Activated CD8-positive, alpha-beta T cell treated with anti-CD3 and anti-CD28 coated beads for 36 hours (primary cell): ENCODE results near the gene ZFAND6. TPM values are rescaled to one million over a fixed set of nuclear protein-coding genes. Genes with fewer than 3 reads are reported as not detected.

ENCODE experiments used
- ATAC-seq: fragments of 200-7000 bp; cut with Tn5 transposase; one replicate; pipeline ENCODE4 v1.10.0; 2021; ENCODE audit warnings: mild to moderate bottlenecking, moderate library complexity
- CTCF ChIA-PET: fragments of 350-600 bp; sonication (Branson Sonifier 250); formaldehyde crosslinking; loops from one replicate; lab custom pipeline; 2021; ENCODE audit warnings: antibody characterized with exemption; lab: Charles Lee
- POLR2A ChIA-PET: fragments of 350-600 bp; sonication (Branson Sonifier 250); formaldehyde crosslinking; loops from one replicate; lab custom pipeline; 2021; ENCODE audit warnings: antibody characterized with exemption; lab: Charles Lee
- DNase-seq: peaks from one replicate; pipeline ENCODE4 v3.0.0-alpha.2; 2020
- H3K27ac Mint-ChIP-seq: one replicate; pipeline ENCODE4 v1.8.0; 2021; ENCODE audit warnings: mild to moderate bottlenecking, mixed read lengths
- H3K27me3 Mint-ChIP-seq: one replicate; pipeline ENCODE4 v1.8.0; 2021; ENCODE audit warnings: mixed read lengths
- H3K36me3 Mint-ChIP-seq: one replicate; pipeline ENCODE4 v1.8.0; 2021; ENCODE audit warnings: low read depth, mixed read lengths
- H3K4me1 Mint-ChIP-seq: one replicate; pipeline ENCODE4 v1.8.0; 2021; ENCODE audit warnings: low read depth, mixed read lengths
- H3K4me3 Mint-ChIP-seq: one replicate; pipeline ENCODE4 v1.8.0; 2021; ENCODE audit warnings: mild to moderate bottlenecking, moderate library complexity, mixed read lengths
- H3K9me3 Mint-ChIP-seq: one replicate; pipeline ENCODE4 v1.8.0; 2021; ENCODE audit warnings: mixed read lengths
- CTCF ChIP-seq: fragments of 200-600 bp; IDR thresholded peaks from one replicate; pipeline ENCODE4 v1.8.0; 2022; ENCODE audit warnings: antibody characterized with exemption, mild to moderate bottlenecking
- intact Hi-C: fragments of 100-400 bp; cut with micrococcal nuclease; formaldehyde crosslinking; loops from one replicate; pipeline ENCODE4 v1.10.0; 2022
- total RNA-seq, 2 experiments: library from RNA; stranded (reverse); gene quantifications; one replicate each; pipeline ENCODE4 v1.2.3, GENCODE V29; 2021

Gene ZFAND6
- total RNA-seq, 2 experiments from 2014 or later = 29.6 to 30.7 TPM

GRCh38 chr15:80132382-80132781 lies 72.9 kb downstream of the ZFAND6 start:
- DNase-seq = no peak
- ChIA-PET CTCF (no interaction called here), POLR2A (no interaction called here)
- Mint-ChIP-seq H3K36me3 (peaks cover 19% of the 10 kb centered on the region), H3K4me3 (no peak overlapping the region), H3K27ac (no peak overlapping the region), H3K9me3 (no peaks in the 10 kb centered on the region), H3K4me1 (no peaks in the 10 kb centered on the region), H3K27me3 (no peaks in the 10 kb centered on the region)
- intact Hi-C loops = no loop called here
- no peak for ATAC-seq
- TF ChIP-seq CTCF = no peak

- Mint-ChIP-seq H3K9me3 (no peaks in the 10 kb centered on the region), H3K36me3 (peaks cover 20% of the 10 kb centered on the region), H3K4me1 (no peaks in the 10 kb centered on the region), H3K27me3 (no peaks in the 10 kb centered on the region), H3K27ac (no peak overlapping the region), H3K4me3 (no peak overlapping the region)
- DNase-seq (no peak), ATAC-seq (no peak)
- ChIA-PET CTCF (no interaction called here), POLR2A (no interaction called here)
- TF ChIP-seq CTCF = no peak
- intact Hi-C loops = no loop called here
Observed at GRCh38 chr15:80136854-80137253, 77.4 kb downstream of the ZFAND6 start.

GRCh38 chr15:80138961-80139360 lies 79.5 kb downstream of the ZFAND6 start:
- no peak for TF ChIP-seq CTCF
- Mint-ChIP-seq H3K4me3 (no peak overlapping the region), H3K9me3 (no peaks in the 10 kb centered on the region), H3K27ac (no peak overlapping the region), H3K36me3 (peaks cover 14% of the 10 kb centered on the region), H3K4me1 (no peaks in the 10 kb centered on the region), H3K27me3 (no peaks in the 10 kb centered on the region)
- ATAC-seq (no peak), DNase-seq (no peak)
- ChIA-PET POLR2A (no interaction called here), CTCF (interaction anchor here (1.1 kb wide), 1 partner anchor 10 kb away, joined by 3 read pairs; no protein-coding TSS in a partner anchor)
- intact Hi-C loops = no loop called here

- Mint-ChIP-seq H3K27ac (no peak overlapping the region), H3K9me3 (no peaks in the 10 kb centered on the region), H3K4me1 (no peaks in the 10 kb centered on the region), H3K27me3 (no peaks in the 10 kb centered on the region), H3K36me3 (peaks cover 6% of the 10 kb centered on the region), H3K4me3 (no peak overlapping the region)
- DNase-seq (no peak), ATAC-seq (no peak)
- intact Hi-C loops = no loop called here
- POLR2A ChIA-PET = no interaction called here
- TF ChIP-seq CTCF = no peak
- CTCF ChIA-PET = no interaction called here
Observed at GRCh38 chr15:80140909-80141308, 81.4 kb downstream of the ZFAND6 start.

DNA sequence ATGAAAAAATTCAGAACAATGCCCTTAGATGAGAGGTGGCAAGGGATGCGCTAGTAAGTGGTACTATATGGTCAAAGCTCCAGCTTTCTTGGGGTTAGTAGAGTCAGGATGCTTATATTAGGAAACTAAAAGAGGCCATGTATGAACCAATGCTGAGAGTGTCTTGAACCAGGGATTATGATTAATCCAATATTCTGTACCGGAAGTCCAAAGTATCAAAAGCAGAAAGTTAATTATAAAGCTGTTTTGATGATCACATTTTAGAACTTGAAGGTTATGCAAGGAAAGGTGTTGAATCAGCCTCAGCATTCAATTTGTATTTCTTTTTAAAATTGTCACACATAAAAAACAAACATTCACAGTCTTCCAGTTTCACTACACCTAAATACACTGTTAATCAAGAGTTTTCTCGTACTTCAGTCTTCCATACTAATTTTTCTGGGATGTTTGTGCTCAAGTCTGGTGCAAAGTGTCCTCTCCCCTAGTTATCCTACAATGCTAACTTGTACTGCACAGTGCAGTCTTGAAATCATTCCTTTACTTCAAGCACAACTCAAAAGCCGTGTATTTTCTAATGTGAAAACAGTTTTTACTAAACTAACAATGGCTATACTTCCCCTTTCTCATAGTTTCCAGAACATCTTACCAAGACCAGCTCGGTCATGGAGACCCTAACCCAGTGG lies 82.6 kb downstream of the ZFAND6 start:
- ChIA-PET POLR2A (no interaction called here), CTCF (interaction anchor here (1.0 kb wide), 1 partner anchor 50 kb away, joined by 3 read pairs; no protein-coding TSS in a partner anchor)
- Mint-ChIP-seq H3K27ac (no peak overlapping the region), H3K27me3 (no peaks in the 10 kb centered on the region), H3K9me3 (no peaks in the 10 kb centered on the region), H3K4me1 (no peaks in the 10 kb centered on the region), H3K4me3 (no peak overlapping the region), H3K36me3 (peaks cover 6% of the 10 kb centered on the region)
- ATAC-seq (no peak), DNase-seq (no peak)
- intact Hi-C loops = no loop called here
- TF ChIP-seq CTCF = no peak
